ENCODE data around the gene LAMC2. TPM values are rescaled to one million over a fixed set of nuclear protein-coding genes. Genes with fewer than 3 reads are reported as not detected.

LAMC2 gene
- total RNA-seq (0.99 and 2.8 TPM in 2 replicates), polyA plus RNA-seq (0.66 and 3.9 TPM in 2 replicates), polyA minus RNA-seq (ENCODE audit: low replicate concordance) (2.7 TPM in 1 of 2 replicates, not detected in the other)
- polyA plus RNA-seq (2012), result 0.40 and 2.5 TPM in 2 replicates

- H3K4me3 ChIP-seq (replicated peaks in 1 of 4; ENCODE audit: control extremely low read depth in 1 of 4, insufficient read depth in 1 of 4, low read depth in 3 of 4, low read length in 4 of 4), result peak within 1 kb of the TSS in 2 of 4 experiments; percentile 32 to 40
- no peak for TF ChIP-seq EZH2 (IDR thresholded peaks at IDR 0.05; ENCODE audit: low read length, missing control alignments)
- TF ChIP-seq CTCF (conservative IDR thresholded peaks at IDR 0.05 in 1 of 2, IDR thresholded peaks at IDR 0.05 in 1 of 2; ENCODE audit: low read depth in 1 of 2, low read length in 2 of 2), result peak in 1 of 2 donors; percentile 17
- H3K9me3 ChIP-seq (ENCODE audit: control insufficient read depth, insufficient read depth, low read depth, low read length), result no peaks in the 10 kb centered on the region
- H3K27ac ChIP-seq (ENCODE audit: insufficient read depth, low read length), result no peak within 1 kb of the TSS
- H3K27me3 ChIP-seq (ENCODE audit: control insufficient read depth, insufficient read depth, low read length), result no peaks in the 10 kb centered on the region
- peak in 1 of 2 donors; percentile 78 for DNase-seq (ENCODE audit: low read depth in 2 of 2)
- no peak within 1 kb of the TSS for H3K9ac ChIP-seq (ENCODE audit: insufficient read depth, low read length)
- no peaks in the 10 kb centered on the region for H4K20me1 ChIP-seq (ENCODE audit: control insufficient read depth, extremely low read depth, insufficient read depth, low read length)
- H3K79me2 ChIP-seq (ENCODE audit: control insufficient read depth, insufficient read depth, low read length), result no peaks in the 10 kb centered on the region
- H3K4me1 ChIP-seq (ENCODE audit: control insufficient read depth, extremely low read depth, insufficient read depth, low read length), result no peaks in the 10 kb centered on the region
- no peaks in the 10 kb centered on the region for H3K36me3 ChIP-seq (ENCODE audit: control insufficient read depth, insufficient read depth, low read length)
- peak within 1 kb of the TSS; percentile 19 for H3K4me2 ChIP-seq (ENCODE audit: extremely low read depth, insufficient read depth, low read length)
- H2AFZ ChIP-seq (ENCODE audit: low read length), result peak within 1 kb of the TSS; percentile 60
Observed at GRCh38 chr1:183185941-183186490, at the start of gene LAMC2. Gene LAMC2 (plus strand): TSS chr1:183186264. CDS start chr1:183186353, 89 bp downstream.

- H3K27ac ChIP-seq (ENCODE audit: insufficient read depth, low read length), result no peak overlapping the region
- TF ChIP-seq CTCF (conservative IDR thresholded peaks at IDR 0.05 in 1 of 2, IDR thresholded peaks at IDR 0.05 in 1 of 2; ENCODE audit: low read depth in 1 of 2, low read length in 2 of 2) (no peak), EZH2 (IDR thresholded peaks at IDR 0.05; ENCODE audit: low read length, missing control alignments) (no peak)
- no peaks in the 10 kb centered on the region for H3K9me3 ChIP-seq (ENCODE audit: control insufficient read depth, insufficient read depth, low read depth, low read length)
- peak in 1 of 2 donors; percentile 46 for DNase-seq (ENCODE audit: low read depth in 2 of 2)
- peaks cover 24% of the 10 kb centered on the region for H3K36me3 ChIP-seq (ENCODE audit: control insufficient read depth, insufficient read depth, low read length)
- no peak overlapping the region for H3K4me2 ChIP-seq (ENCODE audit: extremely low read depth, insufficient read depth, low read length)
- H3K4me3 ChIP-seq (replicated peaks in 1 of 4; ENCODE audit: control extremely low read depth in 1 of 4, insufficient read depth in 1 of 4, low read depth in 3 of 4, low read length in 4 of 4), result no peak overlapping the region
- no peaks in the 10 kb centered on the region for H4K20me1 ChIP-seq (ENCODE audit: control insufficient read depth, extremely low read depth, insufficient read depth, low read length)
- no peaks in the 10 kb centered on the region for H3K79me2 ChIP-seq (ENCODE audit: control insufficient read depth, insufficient read depth, low read length)
- no peak overlapping the region for H2AFZ ChIP-seq (ENCODE audit: low read length)
- H3K9ac ChIP-seq (ENCODE audit: insufficient read depth, low read length), result no peak overlapping the region
- H3K4me1 ChIP-seq (ENCODE audit: control insufficient read depth, extremely low read depth, insufficient read depth, low read length), result peaks cover 8% of the 10 kb centered on the region
- no peaks in the 10 kb centered on the region for H3K27me3 ChIP-seq (ENCODE audit: control insufficient read depth, insufficient read depth, low read length)
Observed at GRCh38 chr1:183137782-183138181, 48.3 kb upstream of the LAMC2 start.

GRCh38 chr1:183138301-183138700 lies 47.8 kb upstream of the LAMC2 start:
- no peaks in the 10 kb centered on the region for H4K20me1 ChIP-seq (ENCODE audit: control insufficient read depth, extremely low read depth, insufficient read depth, low read length)
- no peaks in the 10 kb centered on the region for H3K79me2 ChIP-seq (ENCODE audit: control insufficient read depth, insufficient read depth, low read length)
- H3K4me2 ChIP-seq (ENCODE audit: extremely low read depth, insufficient read depth, low read length), result no peak overlapping the region
- H3K4me1 ChIP-seq (ENCODE audit: control insufficient read depth, extremely low read depth, insufficient read depth, low read length), result peaks cover 8% of the 10 kb centered on the region
- H3K27me3 ChIP-seq (ENCODE audit: control insufficient read depth, insufficient read depth, low read length), result no peaks in the 10 kb centered on the region
- DNase-seq (ENCODE audit: low read depth in 2 of 2), result peak in 1 of 2 donors; percentile 24
- H3K36me3 ChIP-seq (ENCODE audit: control insufficient read depth, insufficient read depth, low read length), result peaks cover 26% of the 10 kb centered on the region
- no peak overlapping the region for H2AFZ ChIP-seq (ENCODE audit: low read length)
- no peak overlapping the region for H3K9ac ChIP-seq (ENCODE audit: insufficient read depth, low read length)
- TF ChIP-seq EZH2 (IDR thresholded peaks at IDR 0.05; ENCODE audit: low read length, missing control alignments) (no peak), CTCF (conservative IDR thresholded peaks at IDR 0.05 in 1 of 2, IDR thresholded peaks at IDR 0.05 in 1 of 2; ENCODE audit: low read depth in 1 of 2, low read length in 2 of 2) (no peak)
- no peaks in the 10 kb centered on the region for H3K9me3 ChIP-seq (ENCODE audit: control insufficient read depth, insufficient read depth, low read depth, low read length)
- no peak overlapping the region for H3K27ac ChIP-seq (ENCODE audit: insufficient read depth, low read length)
- H3K4me3 ChIP-seq (replicated peaks in 1 of 4; ENCODE audit: control extremely low read depth in 1 of 4, insufficient read depth in 1 of 4, low read depth in 3 of 4, low read length in 4 of 4), result no peak overlapping the region
